Muscle of back (tissue), 11 donors: ENCODE results near the gene FSD2. TPM values are rescaled to one million over a fixed set of nuclear protein-coding genes. Genes with fewer than 3 reads are reported as not detected.
"Not testable (repeated sequence)": the region's sequence is repeated elsewhere in the genome, so short reads cannot be mapped to it uniquely, and the experiment has no call there.

Experiments used
- DNase-seq, 3 donors: peaks; one replicate each; pipeline versions ENCODE4 v3.0.0 to v3.0.0-alpha.2; 2013
- polyA plus RNA-seq, 10 donors: library from polyadenylated mRNA; unstranded; fragments of 120-200 nt; gene quantifications; one replicate each; pipeline ENCODE4 v1.2.1, GENCODE V29; 2013; ENCODE audit not compliant: insufficient read length in 10 of 10

Gene FSD2
- polyA plus RNA-seq, 10 donors: 17.4 to 63.2 (median 39.7) TPM

DNA sequence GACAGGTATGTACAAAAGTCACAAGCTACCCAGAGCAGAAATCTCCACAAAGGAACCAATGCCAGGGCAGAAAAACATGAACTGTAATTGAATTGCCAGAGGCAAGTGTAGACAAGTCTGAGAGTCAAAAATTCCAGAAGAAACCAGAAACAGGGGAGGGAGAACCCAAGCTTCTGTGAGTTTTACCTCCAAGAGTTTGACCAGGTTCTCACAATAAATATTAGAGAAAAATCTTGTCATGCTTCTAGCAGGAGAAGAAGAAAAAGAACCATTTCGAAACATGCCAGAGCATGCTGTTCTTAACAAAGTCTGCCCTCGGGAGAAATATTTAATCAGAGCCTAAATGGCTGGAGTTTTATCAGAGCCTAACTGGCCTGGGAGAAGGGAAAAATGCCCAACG lies 63.7 kb downstream of the FSD2 start:
- no peak for DNase-seq

DNA sequence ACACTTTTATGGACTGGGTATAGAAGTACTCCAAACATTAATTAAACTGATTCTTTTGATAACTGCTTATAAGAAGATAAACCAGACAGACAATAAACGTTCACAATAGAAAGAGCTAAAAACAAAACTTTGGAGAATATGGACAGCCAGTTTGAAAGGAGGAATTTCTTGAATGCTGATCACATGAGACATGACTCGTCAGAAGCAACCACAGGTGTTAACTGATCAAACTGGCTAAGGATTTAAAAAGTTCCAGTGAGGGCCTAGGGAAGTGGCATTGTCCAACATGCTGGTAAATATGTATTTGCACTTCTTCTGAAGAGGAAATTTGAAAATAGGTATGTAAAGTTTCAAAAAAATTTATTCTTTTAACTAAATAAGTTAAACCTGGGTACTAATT lies 66.8 kb downstream of the FSD2 start:
- no peak for DNase-seq

DNA sequence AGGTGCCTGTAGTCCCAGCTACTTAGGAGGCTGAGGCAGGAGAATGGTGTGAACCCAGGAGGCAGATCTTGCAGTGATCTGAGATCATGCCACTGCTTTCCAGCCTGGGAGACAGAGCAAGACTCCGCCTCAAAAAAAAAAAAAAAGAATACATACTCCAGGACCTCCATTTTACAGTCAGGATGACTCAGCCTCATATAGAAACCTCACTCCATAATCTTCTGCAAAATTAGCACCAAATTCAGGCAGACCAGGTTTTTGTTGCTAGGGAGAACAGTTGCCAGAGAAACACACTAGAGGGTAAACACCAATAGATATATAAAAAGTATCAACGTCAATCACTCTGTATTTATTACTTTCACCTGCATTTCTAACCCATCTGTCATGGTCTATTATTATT lies 67.9 kb downstream of the FSD2 start:
- DNase-seq: no peak

DNA sequence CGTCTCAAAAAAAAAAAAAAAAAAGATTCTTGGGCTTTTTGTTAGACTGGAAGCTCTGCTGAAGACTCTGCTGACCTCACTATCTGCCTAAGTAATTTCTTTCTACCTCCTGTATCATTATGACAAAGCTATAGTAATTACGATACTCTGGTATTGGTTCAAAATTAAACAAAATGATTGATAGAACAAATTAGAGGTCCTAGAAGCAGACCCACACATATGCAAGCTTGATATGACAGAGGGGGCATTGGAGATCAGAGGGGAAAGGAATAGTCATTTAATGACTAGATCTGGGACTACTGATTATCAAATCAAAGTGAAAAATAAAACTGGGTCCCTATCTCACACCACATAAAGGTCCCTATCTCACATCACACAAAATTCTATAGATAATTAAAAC lies 74.3 kb downstream of the FSD2 start:
- DNase-seq: no peak

DNA sequence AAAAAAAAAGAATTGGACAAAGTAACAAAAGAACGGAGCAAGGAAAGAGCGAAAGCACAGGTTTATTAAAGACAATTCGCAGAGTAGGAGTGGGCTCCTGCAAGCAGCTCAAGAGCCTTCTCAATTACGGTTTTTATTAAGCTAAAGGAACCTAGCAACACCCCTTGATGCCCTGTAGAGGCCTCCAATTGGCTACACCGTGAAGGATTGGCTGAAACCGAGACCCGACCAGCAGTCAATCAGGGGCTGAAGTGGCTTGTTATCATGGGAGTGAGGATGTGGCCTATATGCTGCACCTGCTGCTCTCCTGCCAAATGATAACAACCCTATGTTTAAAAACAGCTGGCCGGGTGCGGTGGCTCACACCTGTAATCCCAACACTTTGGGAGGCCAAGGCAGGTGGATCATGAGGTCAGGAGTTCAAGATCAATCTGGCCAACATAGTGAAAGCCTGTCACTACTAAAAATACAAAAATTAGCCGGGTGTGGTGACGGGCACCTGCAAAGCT lies 75.8 kb downstream of the FSD2 start:
- no peak for DNase-seq

DNA sequence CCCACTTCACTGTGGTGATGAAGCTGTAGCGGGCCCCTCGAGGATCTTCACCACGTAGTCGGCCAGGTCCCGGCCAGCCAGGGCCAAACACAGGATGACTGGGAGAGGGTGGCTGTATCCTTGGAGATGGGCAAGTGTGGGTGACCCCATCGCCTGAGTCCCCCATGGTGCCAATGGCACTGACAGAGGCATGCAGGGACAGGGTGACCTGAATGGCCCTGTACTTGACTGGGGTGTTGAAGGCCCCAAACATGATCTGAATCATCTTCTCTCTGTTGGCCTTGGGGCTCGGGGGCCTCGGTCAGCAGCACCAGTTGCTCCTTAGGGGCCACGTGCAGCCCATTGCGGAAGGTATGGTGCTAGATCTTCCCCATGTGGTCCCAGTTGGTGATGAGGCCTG lies 79.1 kb downstream of the FSD2 start:
- no peak for DNase-seq

DNA sequence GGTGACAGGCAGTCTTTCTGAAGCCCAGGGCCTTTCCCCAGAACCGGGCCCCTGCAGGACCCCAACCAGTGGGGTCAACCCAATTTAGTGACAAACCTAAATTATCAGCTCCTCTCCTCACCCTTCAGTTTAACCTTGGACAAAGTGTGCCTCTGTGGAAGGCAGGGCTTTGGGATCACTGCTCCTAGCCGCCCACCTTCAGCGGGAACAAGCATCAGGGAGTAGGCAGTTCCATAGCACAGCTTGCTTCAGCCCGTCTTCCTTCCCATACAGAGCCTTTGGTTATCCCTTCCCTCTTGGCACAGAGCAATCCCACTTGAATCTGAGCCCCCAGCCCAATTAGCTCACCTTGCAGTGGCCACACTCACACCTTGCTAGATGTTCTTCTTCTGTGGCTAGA lies 90.9 kb downstream of the FSD2 start:
- no peak for DNase-seq

DNA sequence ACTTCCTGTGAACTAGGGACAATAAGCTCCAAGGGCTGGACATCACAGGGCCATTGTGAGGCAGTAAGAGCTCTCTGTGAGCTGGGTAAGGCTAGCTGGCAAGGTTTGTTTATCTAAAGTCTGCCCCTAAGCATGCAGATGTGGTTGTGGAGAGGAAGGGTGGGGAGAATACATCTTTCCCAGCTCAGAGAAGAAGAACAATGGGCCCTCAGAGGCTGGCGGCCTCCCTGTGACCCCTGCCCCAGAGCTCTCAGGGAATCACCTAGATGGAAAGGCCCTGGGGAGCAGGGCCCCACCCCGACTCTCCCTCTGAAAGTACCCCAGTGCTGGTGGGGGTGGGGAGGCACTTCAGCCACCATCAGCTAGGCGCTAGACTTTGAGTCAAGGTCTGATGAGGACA lies 91.9 kb downstream of the FSD2 start:
- DNase-seq: no peak

DNA sequence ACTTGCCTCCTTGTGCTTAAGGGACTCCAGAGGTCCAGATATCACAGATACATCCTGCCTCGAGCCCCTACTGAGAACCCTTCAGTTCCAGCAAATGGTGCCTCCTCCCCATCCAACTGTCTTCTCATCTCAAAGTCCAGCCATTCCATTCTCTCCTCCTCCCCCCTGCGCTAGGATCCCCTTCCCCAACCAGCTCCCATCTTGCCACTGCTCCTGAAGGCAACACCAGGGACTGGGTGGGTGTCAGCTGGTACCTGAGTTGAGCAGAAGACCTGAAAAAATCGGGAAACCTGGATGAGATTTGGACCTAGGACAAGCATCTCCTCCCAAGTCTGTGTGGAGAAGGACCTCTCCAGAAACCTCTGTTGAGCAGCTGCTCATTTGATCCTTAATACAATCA lies 93.8 kb downstream of the FSD2 start:
- DNase-seq: no peak

DNA sequence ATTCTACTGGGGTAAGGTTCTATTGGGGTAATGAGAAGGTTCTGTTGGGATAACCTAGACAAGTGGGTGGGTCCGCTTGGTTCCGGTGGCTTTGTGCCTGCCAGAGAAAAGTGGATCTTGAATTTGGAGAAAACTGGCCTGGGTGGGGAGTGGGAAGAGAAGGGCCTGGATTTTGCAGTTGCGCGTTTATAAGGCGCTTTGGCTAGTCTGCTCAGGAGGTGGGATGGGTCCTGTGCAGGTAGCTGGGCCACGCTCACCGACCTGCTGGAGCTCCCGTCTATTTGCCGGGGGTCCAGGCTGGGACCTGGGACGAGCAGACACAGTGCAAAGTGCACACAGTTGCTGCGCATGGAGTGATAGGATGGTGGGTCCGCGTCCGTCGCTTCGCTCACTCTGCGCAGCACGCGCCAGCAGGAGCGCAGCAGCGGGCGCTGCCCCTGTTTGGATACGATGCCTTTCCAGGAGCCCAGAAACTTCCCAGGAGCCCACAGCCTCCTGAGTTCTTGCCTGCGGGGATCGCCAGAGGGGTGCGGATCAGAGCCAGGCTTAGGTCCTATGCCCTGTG lies 94.9 kb downstream of the FSD2 start:
- DNase-seq: no peak

DNA sequence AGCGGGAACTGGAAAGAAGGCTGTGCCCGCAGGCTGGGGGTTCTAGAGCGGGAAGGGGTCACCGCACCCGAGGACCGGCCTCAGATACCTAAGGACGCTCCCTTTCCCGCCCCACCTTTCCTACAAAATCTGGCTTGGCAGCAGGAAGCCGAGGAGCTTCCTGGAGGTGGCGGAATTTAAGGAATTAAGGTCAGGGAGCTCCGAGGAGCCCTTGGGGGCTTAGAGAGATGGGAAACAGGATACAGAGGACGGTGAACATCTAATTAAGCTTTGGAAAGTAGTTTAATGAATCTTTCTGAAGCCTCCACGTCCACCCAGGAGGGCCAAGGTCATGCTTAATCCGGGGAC lies 95.7 kb downstream of the FSD2 start:
- DNase-seq: no peak

DNA sequence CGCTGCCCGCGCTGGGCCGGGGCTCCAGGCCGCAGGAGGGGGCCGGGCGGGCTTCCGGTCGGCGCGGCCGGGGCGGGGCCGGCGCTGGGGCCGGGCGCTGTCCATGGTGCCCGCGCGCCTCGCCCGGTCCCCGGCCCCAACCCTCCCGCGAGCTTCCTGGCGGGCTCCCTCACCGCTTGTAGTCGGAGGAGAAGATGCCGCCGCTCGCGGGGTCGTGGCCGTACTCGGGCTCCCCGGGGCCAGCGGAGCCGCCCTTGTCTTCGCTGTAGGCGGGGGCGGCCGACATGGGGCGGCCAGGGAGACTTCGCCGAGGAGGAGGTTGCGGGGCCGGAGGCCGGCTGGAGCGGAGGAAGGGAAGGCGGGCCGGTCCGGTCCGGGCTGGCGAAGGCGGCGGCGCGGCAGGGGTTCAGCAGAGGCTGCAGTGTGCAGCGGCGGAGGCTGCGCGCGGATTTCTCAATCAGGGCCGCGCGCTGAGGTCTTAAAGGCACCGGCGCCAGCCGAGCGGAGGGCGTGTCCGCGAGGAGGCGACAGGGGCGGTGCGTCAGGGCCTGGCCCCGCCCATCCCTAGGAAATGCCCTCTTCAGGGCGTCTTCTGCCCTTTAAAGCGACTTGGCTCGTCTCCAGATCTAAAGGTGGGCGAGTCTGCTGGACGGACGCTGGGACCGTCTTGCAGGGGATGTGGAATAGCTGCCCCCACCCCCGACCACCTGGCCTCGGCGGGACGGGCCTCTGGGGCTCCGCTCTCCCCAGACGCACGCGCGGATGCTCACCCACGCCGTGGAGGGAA lies 96.3 kb downstream of the FSD2 start, which contains the start of gene AP3B2:
AP3B2 (minus strand) TSS at position 455 of the 787 bp plus-strand sequence; CDS start at position 286, 169 bp downstream.
- DNase-seq: peak; percentile 46 to 81 (median 62)

DNA sequence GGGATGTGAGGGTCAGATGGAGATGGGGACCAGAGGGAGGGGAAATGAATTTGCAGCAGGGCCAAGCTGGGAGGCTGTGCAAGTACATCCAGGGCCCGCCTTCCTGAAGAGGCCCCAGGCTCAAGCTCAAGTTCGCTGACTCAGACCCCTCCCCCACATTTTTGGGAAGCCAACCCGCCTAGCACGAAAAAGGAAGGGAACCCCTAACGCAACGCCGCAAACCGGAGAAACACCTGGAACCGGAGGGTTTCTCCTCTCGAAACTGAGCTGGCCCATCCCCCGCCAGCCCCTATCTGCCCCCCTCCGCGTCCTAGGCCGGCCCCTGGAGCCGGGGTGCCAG lies 96.8 kb downstream of the FSD2 start:
- no peak for DNase-seq

DNA sequence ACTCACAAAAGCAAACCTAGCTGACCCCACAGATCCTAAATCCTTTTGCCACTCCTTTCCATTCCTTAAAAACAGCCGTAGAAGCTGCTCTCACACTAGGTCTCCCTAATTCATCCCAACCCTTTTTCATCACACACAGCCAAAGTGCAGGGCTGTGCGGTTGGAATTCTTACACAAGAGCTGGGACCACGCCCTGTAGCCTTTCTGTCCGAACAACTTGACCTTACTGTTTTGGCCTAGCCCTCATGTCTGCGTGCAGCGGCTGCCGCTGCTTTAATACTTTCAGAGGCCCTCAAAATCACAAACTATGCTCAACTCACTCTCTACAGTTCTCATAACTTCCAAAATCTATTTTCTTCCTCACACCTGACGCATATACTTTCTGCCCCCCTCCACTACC lies 100.0 kb downstream of the FSD2 start:
- not testable (repeated sequence) for DNase-seq

Other genes with a start within 250 kb of the FSD2 start
- gene CPEB1, start 158.7 kb downstream of the FSD2 start, polyA plus RNA-seq: 1 to 10 TPM in 3 of 10 donors, under 1 TPM in 7; 0.49 to 1.7 (median 0.73) TPM
- 1 to 10 TPM in 1 of 10 donors, under 1 TPM in 9; 0.11 to 1.6 (median 0.41) TPM for gene AP3B2, start 96.2 kb downstream of the FSD2 start, polyA plus RNA-seq
- gene WHAMM, start 3.6 kb upstream of the FSD2 start, polyA plus RNA-seq: 10 to 100 TPM in 7 of 10 donors, 1 to 10 TPM in 3; 8.1 to 14.1 (median 10.7) TPM
- 10 to 100 TPM; 19.3 to 36.3 (median 26.6) TPM for gene HOMER2, start 146.7 kb upstream of the FSD2 start, polyA plus RNA-seq
- 10 to 100 TPM; 27.7 to 34.5 (median 29.8) TPM for gene RAMAC, start 180.1 kb upstream of the FSD2 start, polyA plus RNA-seq
- gene C15orf40, start 205.6 kb upstream of the FSD2 start, polyA plus RNA-seq: 10 to 100 TPM; 12.1 to 19.0 (median 16.0) TPM